ENCODE measurements around the gene SEMA5A. TPM values are rescaled to one million over a fixed set of nuclear protein-coding genes. Genes with fewer than 3 reads are reported as not detected.

SEMA5A gene
- total and polyA plus RNA-seq, 2 donors (not counting 1 experiment from before 2014, with no cell fraction given) = not detected

GRCh38 chr5:9170026-9170425, 375.8 kb downstream of the SEMA5A start:
- CTCF ChIA-PET = no interaction called here

DNA sequence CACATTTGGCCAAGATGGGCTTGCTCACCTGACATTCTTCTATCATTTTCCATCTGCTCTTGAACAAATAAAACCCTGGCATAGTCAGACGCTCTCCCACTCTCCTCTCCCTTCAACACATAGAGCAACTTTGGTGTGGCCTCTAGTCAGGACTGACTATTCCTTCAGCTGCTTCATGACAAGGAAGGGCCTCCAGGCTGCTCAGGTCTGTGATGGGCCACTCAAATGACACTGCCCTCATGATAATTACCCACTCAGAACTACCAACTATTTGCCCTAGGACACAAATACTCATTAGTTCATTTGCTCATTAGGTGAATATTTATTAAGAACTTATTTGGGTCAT, 376.3 kb downstream of the SEMA5A start:
- H3K79me2 ChIP-seq (ENCODE audit: control insufficient read depth, insufficient read depth, low read length) = no peaks in the 10 kb centered on the region
- no peak for DNase-seq
- intact Hi-C loops (cut with micrococcal nuclease) = no loop called here

More at GRCh38 chr5:9170026-9170425, 375.8 kb downstream of the SEMA5A start:
- Histone ChIP-seq H3K79me2 (ENCODE audit: control insufficient read depth, insufficient read depth, low read length) (no peaks in the 10 kb centered on the region), H3K4me3 (ENCODE audit: control extremely low read depth in 1 of 5, extremely low read depth in 1 of 5, insufficient read depth in 1 of 5, low read depth in 2 of 5, low read length in 4 of 5) (no peak overlapping the region), H3K9me3 (ENCODE audit: control extremely low read depth in 1 of 3, control insufficient read depth in 2 of 3, insufficient read depth in 1 of 3, low read length in 2 of 3) (peaks cover 0 to 3% (median 0%) of the 10 kb centered on the region in 3 donors), H4K20me1 (ENCODE audit: control insufficient read depth, insufficient read depth, low read length, poor library complexity, severe bottlenecking) (no peaks in the 10 kb centered on the region), H3K36me3 (replicated peaks in 1 of 2; ENCODE audit: control extremely low read depth in 1 of 2, control insufficient read depth in 1 of 2, extremely low read depth in 1 of 2, insufficient read depth in 2 of 2, low read length in 1 of 2) (no peaks in the 10 kb centered on the region), H3K9ac (ENCODE audit: low read length) (no peak overlapping the region), H3K4me2 (replicated peaks; ENCODE audit: low read depth, low read length, poor library complexity, severe bottlenecking) (no peak overlapping the region), H3K27ac (ENCODE audit: low read length in 2 of 2) (no peak overlapping the region), H3K4me1 (ENCODE audit: control insufficient read depth in 2 of 2, insufficient read depth in 2 of 2, low read length in 2 of 2) (no peaks in the 10 kb centered on the region), H2AFZ (ENCODE audit: insufficient read depth, low read depth, low read length, poor library complexity, severe bottlenecking) (no peak overlapping the region), H3K27me3 (replicated peaks in 1 of 4; ENCODE audit: control extremely low read depth in 1 of 4, control insufficient read depth in 3 of 4, insufficient read depth in 4 of 4, low read length in 3 of 4) (no peaks in the 10 kb centered on the region)
- POLR2A ChIA-PET = no interaction called here
- intact Hi-C loops (cut with micrococcal nuclease) = no loop called here
- TF ChIP-seq EZH2 (IDR thresholded peaks at IDR 0.05; ENCODE audit: borderline replicate concordance, insufficient read depth, low read depth, low read length, poor library complexity, severe bottlenecking) = no peak
- TF ChIP-seq CTCF (IDR thresholded peaks at IDR 0.05) = no peak
- no peak overlapping the region for H3K27ac Mint-ChIP-seq
- no peaks in the 10 kb centered on the region for H3K4me1 Mint-ChIP-seq
- no peaks in the 10 kb centered on the region for H3K27me3 Mint-ChIP-seq
- no peak overlapping the region for H3K4me3 Mint-ChIP-seq
- DNase-seq (no peak), ATAC-seq (ENCODE audit: low read depth) (no peak)
- H3K9me3 Mint-ChIP-seq (ENCODE audit: insufficient read depth) = no peaks in the 10 kb centered on the region

More for the DNA sequence above, 376.3 kb downstream of the SEMA5A start:
- Histone ChIP-seq H3K4me3 (ENCODE audit: control extremely low read depth in 1 of 5, extremely low read depth in 1 of 5, insufficient read depth in 1 of 5, low read depth in 2 of 5, low read length in 4 of 5) (no peak overlapping the region), H3K4me1 (ENCODE audit: control insufficient read depth in 2 of 2, insufficient read depth in 2 of 2, low read length in 2 of 2) (no peaks in the 10 kb centered on the region), H3K4me2 (replicated peaks; ENCODE audit: low read depth, low read length, poor library complexity, severe bottlenecking) (no peak overlapping the region), H3K9ac (ENCODE audit: low read length) (no peak overlapping the region), H3K27ac (ENCODE audit: low read length in 2 of 2) (no peak overlapping the region), H2AFZ (ENCODE audit: insufficient read depth, low read depth, low read length, poor library complexity, severe bottlenecking) (no peak overlapping the region), H3K9me3 (ENCODE audit: control extremely low read depth in 1 of 3, control insufficient read depth in 2 of 3, insufficient read depth in 1 of 3, low read length in 2 of 3) (peaks cover 0 to 3% (median 0%) of the 10 kb centered on the region in 3 donors), H3K36me3 (replicated peaks in 1 of 2; ENCODE audit: control extremely low read depth in 1 of 2, control insufficient read depth in 1 of 2, extremely low read depth in 1 of 2, insufficient read depth in 2 of 2, low read length in 1 of 2) (no peaks in the 10 kb centered on the region), H3K27me3 (replicated peaks in 1 of 4; ENCODE audit: control extremely low read depth in 1 of 4, control insufficient read depth in 3 of 4, insufficient read depth in 4 of 4, low read length in 3 of 4) (no peaks in the 10 kb centered on the region), H4K20me1 (ENCODE audit: control insufficient read depth, insufficient read depth, low read length, poor library complexity, severe bottlenecking) (no peaks in the 10 kb centered on the region)
- TF ChIP-seq EZH2 (IDR thresholded peaks at IDR 0.05; ENCODE audit: borderline replicate concordance, insufficient read depth, low read depth, low read length, poor library complexity, severe bottlenecking) (no peak), CTCF (IDR thresholded peaks at IDR 0.05) (no peak)
- 93% methylated on average over 1 of the region's 1 CpG for WGBS (ENCODE audit: insufficient coverage)
- ChIA-PET POLR2A (no interaction called here), CTCF (no interaction called here)
- no peaks in the 10 kb centered on the region for H3K4me1 Mint-ChIP-seq
- ATAC-seq (ENCODE audit: low read depth) = no peak
- H3K4me3 Mint-ChIP-seq = no peak overlapping the region
- H3K27ac Mint-ChIP-seq = no peak overlapping the region
- no peaks in the 10 kb centered on the region for H3K9me3 Mint-ChIP-seq (ENCODE audit: insufficient read depth)
- H3K27me3 Mint-ChIP-seq = no peaks in the 10 kb centered on the region

Measured in B cell (primary cell).